Neural cell (in vitro differentiated cells): Measurements from ENCODE around the gene PRKG1.

Experiments used
- CTCF ChIP-seq: fragments of 450-650 bp; IDR thresholded peaks from 2 replicates; pipeline ENCODE4 v1.5.1; 2014; ENCODE audit warnings: antibody characterized with exemption, mild to moderate bottlenecking, moderate library complexity; ENCODE audit not compliant: poor library complexity, severe bottlenecking
- EZH2 ChIP-seq: fragments of 200-600, 300-800 bp; shearing (Covaris generic), sonication (generic); IDR thresholded peaks from 2 replicates; pipeline ENCODE4 v1.6.1; 2014; ENCODE audit warnings: antibody characterized with exemption, low read length, borderline replicate concordance, mild to moderate bottlenecking; ENCODE audit not compliant: insufficient read depth, poor library complexity, severe bottlenecking
- POLR2AphosphoS5 ChIP-seq: IDR thresholded peaks from 2 replicates; pipeline ENCODE4 v1.6.1; 2012
- TAF1 ChIP-seq: IDR thresholded peaks from 2 replicates; pipeline ENCODE4 v1.6.1; 2012; ENCODE audit warnings: low read depth

GRCh38 chr10:51789118-51789517 lies 714.8 kb downstream of the PRKG1 start:
- no peak for TF ChIP-seq CTCF
- no peak for TF ChIP-seq TAF1
- no peak for TF ChIP-seq POLR2AphosphoS5
- TF ChIP-seq EZH2, result no peak
